Measurements from ENCODE around the gene CELF4.

The CELF4 gene

GRCh38 chr18:37225279-37225678, 340.3 kb downstream of the CELF4 start:
- H3K4me1 Mint-ChIP-seq: no peaks in the 10 kb centered on the region
- ATAC-seq: no peak
- DNase-seq (ENCODE audit: low spot score in 2 of 2): no peak
- no peak overlapping the region for H3K27ac Mint-ChIP-seq
- no peaks in the 10 kb centered on the region for H3K36me3 Mint-ChIP-seq
- no peak overlapping the region for H3K4me3 Mint-ChIP-seq
- H3K9me3 Mint-ChIP-seq: peaks cover 4% of the 10 kb centered on the region

GRCh38 chr18:37222999-37223378, 342.6 kb downstream of the CELF4 start:
- Mint-ChIP-seq H3K4me3 (no peak overlapping the region), H3K36me3 (no peaks in the 10 kb centered on the region), H3K27ac (no peak overlapping the region), H3K4me1 (peaks cover 6% of the 10 kb centered on the region), H3K9me3 (peaks cover 4% of the 10 kb centered on the region)
- DNase-seq (ENCODE audit: low spot score in 2 of 2) (no peak), ATAC-seq (no peak)

- no peak overlapping the region for H3K27ac Mint-ChIP-seq
- H3K4me1 Mint-ChIP-seq: peaks cover 6% of the 10 kb centered on the region
- H3K36me3 Mint-ChIP-seq: no peaks in the 10 kb centered on the region
- DNase-seq (ENCODE audit: low spot score in 2 of 2) (no peak), ATAC-seq (no peak)
- H3K4me3 Mint-ChIP-seq: no peak overlapping the region
- no peaks in the 10 kb centered on the region for H3K9me3 Mint-ChIP-seq
Measured at GRCh38 chr18:37222354-37222998, 343.1 kb downstream of the CELF4 start.

GRCh38 chr18:37219257-37219656, 346.3 kb downstream of the CELF4 start:
- ATAC-seq: no peak
- H3K9me3 Mint-ChIP-seq: peaks cover 9% of the 10 kb centered on the region
- H3K36me3 Mint-ChIP-seq: no peaks in the 10 kb centered on the region
- DNase-seq (ENCODE audit: low spot score in 2 of 2): no peak
- H3K27ac Mint-ChIP-seq: no peak overlapping the region
- peaks cover 6% of the 10 kb centered on the region for H3K4me1 Mint-ChIP-seq
- H3K4me3 Mint-ChIP-seq: no peak overlapping the region

GRCh38 chr18:37218022-37218590, 347.5 kb downstream of the CELF4 start:
- Mint-ChIP-seq H3K36me3 (no peaks in the 10 kb centered on the region), H3K4me1 (peaks cover 6% of the 10 kb centered on the region), H3K9me3 (peaks cover 9% of the 10 kb centered on the region), H3K27ac (no peak overlapping the region), H3K4me3 (no peak overlapping the region)
- ATAC-seq (no peak), DNase-seq (ENCODE audit: low spot score in 2 of 2) (no peak)

- no peaks in the 10 kb centered on the region for H3K4me1 Mint-ChIP-seq
- DNase-seq (ENCODE audit: low spot score in 2 of 2) (no peak), ATAC-seq (no peak)
- H3K4me3 Mint-ChIP-seq: no peak overlapping the region
- no peak overlapping the region for H3K27ac Mint-ChIP-seq
- H3K9me3 Mint-ChIP-seq: peaks cover 2% of the 10 kb centered on the region
- H3K36me3 Mint-ChIP-seq: no peaks in the 10 kb centered on the region
Measured at GRCh38 chr18:37210781-37211180, 354.8 kb downstream of the CELF4 start.

GRCh38 chr18:37207343-37207742, 358.3 kb downstream of the CELF4 start:
- no peak overlapping the region for H3K27ac Mint-ChIP-seq
- DNase-seq (ENCODE audit: low spot score in 2 of 2) (no peak), ATAC-seq (no peak)
- H3K36me3 Mint-ChIP-seq: no peaks in the 10 kb centered on the region
- H3K9me3 Mint-ChIP-seq: peaks cover 7% of the 10 kb centered on the region
- no peaks in the 10 kb centered on the region for H3K4me1 Mint-ChIP-seq
- no peak overlapping the region for H3K4me3 Mint-ChIP-seq

- Mint-ChIP-seq H3K4me3 (no peak overlapping the region), H3K27ac (no peak overlapping the region), H3K9me3 (peaks cover 13% of the 10 kb centered on the region), H3K36me3 (no peaks in the 10 kb centered on the region), H3K4me1 (no peaks in the 10 kb centered on the region)
- DNase-seq (ENCODE audit: low spot score in 2 of 2) (no peak), ATAC-seq (no peak)
Measured at GRCh38 chr18:37199741-37200140, 365.9 kb downstream of the CELF4 start.
